ENCODE results near the gene OSBPL8. TPM values are rescaled to one million over a fixed set of nuclear protein-coding genes. Genes with fewer than 3 reads are reported as not detected.

The OSBPL8 gene
- total RNA-seq, 3 donors from 2014 or later (not counting 1 experiment from before 2014, with no cell fraction given), result 133 to 154 (median 138) TPM

GRCh38 chr12:76586764-76587395 lies 27.3 kb upstream of the OSBPL8 start:
- Mint-ChIP-seq H3K36me3 (no peaks in the 10 kb centered on the region), H3K27ac (peak overlapping the region in 1 of 2 donors; percentile 59), H3K27me3 (ENCODE audit: low read depth in 2 of 2) (no peaks in the 10 kb centered on the region), H3K9me3 (no peaks in the 10 kb centered on the region), H3K4me3 (no peak overlapping the region), H3K4me1 (peaks cover 12 to 30% of the 10 kb centered on the region in 2 donors)
- Histone ChIP-seq H3K4me1 (ENCODE audit: control insufficient read depth, insufficient read depth, low read length) (peaks cover 7% of the 10 kb centered on the region), H3K4me3 (ENCODE audit: low read length) (no peak overlapping the region), H3K36me3 (ENCODE audit: control insufficient read depth, insufficient read depth, low read length) (no peaks in the 10 kb centered on the region), H3K9me3 (ENCODE audit: control insufficient read depth, insufficient read depth, low read length) (no peaks in the 10 kb centered on the region), H3K27ac (ENCODE audit: low read length) (no peak overlapping the region), H3K27me3 (ENCODE audit: control insufficient read depth, insufficient read depth, low read length) (no peaks in the 10 kb centered on the region)
- intact Hi-C loops (cut with micrococcal nuclease), result loop anchor here (2.0 to 5.0 kb wide), 3 partner anchors 115 to 502 kb away; partner anchors contain the start of genes BBS10 and NAP1L1
- DNase-seq (peak in 1 of 2 donors; percentile 76), ATAC-seq (peak; percentile 49 to 57 (median 54))
- WGBS (ENCODE audit: insufficient coverage), result 100% methylated on average over 1 of the region's 3 CpGs
- TF ChIP-seq, protein P1, sequence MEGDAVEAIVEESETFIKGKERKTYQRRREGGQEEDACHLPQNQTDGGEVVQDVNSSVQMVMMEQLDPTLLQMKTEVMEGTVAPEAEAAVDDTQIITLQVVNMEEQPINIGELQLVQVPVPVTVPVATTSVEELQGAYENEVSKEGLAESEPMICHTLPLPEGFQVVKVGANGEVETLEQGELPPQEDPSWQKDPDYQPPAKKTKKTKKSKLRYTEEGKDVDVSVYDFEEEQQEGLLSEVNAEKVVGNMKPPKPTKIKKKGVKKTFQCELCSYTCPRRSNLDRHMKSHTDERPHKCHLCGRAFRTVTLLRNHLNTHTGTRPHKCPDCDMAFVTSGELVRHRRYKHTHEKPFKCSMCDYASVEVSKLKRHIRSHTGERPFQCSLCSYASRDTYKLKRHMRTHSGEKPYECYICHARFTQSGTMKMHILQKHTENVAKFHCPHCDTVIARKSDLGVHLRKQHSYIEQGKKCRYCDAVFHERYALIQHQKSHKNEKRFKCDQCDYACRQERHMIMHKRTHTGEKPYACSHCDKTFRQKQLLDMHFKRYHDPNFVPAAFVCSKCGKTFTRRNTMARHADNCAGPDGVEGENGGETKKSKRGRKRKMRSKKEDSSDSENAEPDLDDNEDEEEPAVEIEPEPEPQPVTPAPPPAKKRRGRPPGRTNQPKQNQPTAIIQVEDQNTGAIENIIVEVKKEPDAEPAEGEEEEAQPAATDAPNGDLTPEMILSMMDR (IDR thresholded peaks at IDR 0.05), result peak; percentile 72

- DNase-seq (no peak), ATAC-seq (no peak)
- H3K9me3 ChIP-seq (ENCODE audit: control insufficient read depth, insufficient read depth, low read length), result no peaks in the 10 kb centered on the region
- intact Hi-C loops (cut with micrococcal nuclease), result no loop called here
- Mint-ChIP-seq H3K4me3 (no peak overlapping the region), H3K27ac (no peak overlapping the region), H3K4me1 (peaks cover 0 to 13% of the 10 kb centered on the region in 2 donors), H3K9me3 (no peaks in the 10 kb centered on the region), H3K27me3 (ENCODE audit: low read depth in 2 of 2) (no peaks in the 10 kb centered on the region), H3K36me3 (no peaks in the 10 kb centered on the region)
- H3K36me3 ChIP-seq (ENCODE audit: control insufficient read depth, insufficient read depth, low read length), result no peaks in the 10 kb centered on the region
- peaks cover 3% of the 10 kb centered on the region for H3K4me1 ChIP-seq (ENCODE audit: control insufficient read depth, insufficient read depth, low read length)
- H3K27me3 ChIP-seq (ENCODE audit: control insufficient read depth, insufficient read depth, low read length), result no peaks in the 10 kb centered on the region
- no peak overlapping the region for H3K4me3 ChIP-seq (ENCODE audit: low read length)
- no CpG with 5 or more reads among the region's 3 CpGs for WGBS (ENCODE audit: insufficient coverage)
- TF ChIP-seq, protein P1 (IDR thresholded peaks at IDR 0.05), result no peak
- no peak overlapping the region for H3K27ac ChIP-seq (ENCODE audit: low read length)
Measured at GRCh38 chr12:76583301-76583700, 23.7 kb upstream of the OSBPL8 start.

- Histone ChIP-seq H3K27ac (ENCODE audit: low read length) (no peak overlapping the region), H3K4me3 (ENCODE audit: low read length) (no peak overlapping the region), H3K36me3 (ENCODE audit: control insufficient read depth, insufficient read depth, low read length) (no peaks in the 10 kb centered on the region), H3K27me3 (ENCODE audit: control insufficient read depth, insufficient read depth, low read length) (no peaks in the 10 kb centered on the region), H3K9me3 (ENCODE audit: control insufficient read depth, insufficient read depth, low read length) (no peaks in the 10 kb centered on the region), H3K4me1 (ENCODE audit: control insufficient read depth, insufficient read depth, low read length) (no peaks in the 10 kb centered on the region)
- intact Hi-C loops (cut with micrococcal nuclease), result no loop called here
- Mint-ChIP-seq H3K4me1 (peaks cover 6 to 7% of the 10 kb centered on the region in 2 donors), H3K36me3 (no peaks in the 10 kb centered on the region), H3K27ac (no peak overlapping the region), H3K9me3 (peaks cover 0 to 6% of the 10 kb centered on the region in 2 donors), H3K4me3 (no peak overlapping the region), H3K27me3 (ENCODE audit: low read depth in 2 of 2) (no peaks in the 10 kb centered on the region)
- ATAC-seq, result no peak
- TF ChIP-seq, protein P1 (IDR thresholded peaks at IDR 0.05), result no peak
- DNase-seq, result no peak
- 93% methylated on average over 1 of the region's 1 CpG for WGBS (ENCODE audit: insufficient coverage)
Measured at GRCh38 chr12:76573840-76574373, 14.3 kb upstream of the OSBPL8 start.

All from natural killer cell (primary cell).